ENCODE results near the gene SELENOT. TPM values are rescaled to one million over a fixed set of nuclear protein-coding genes. Genes with fewer than 3 reads are reported as not detected.

The SELENOT gene
- total and polyA plus RNA-seq, 2 donors (not counting 1 experiment from before 2014, with no cell fraction given): 130 to 347 TPM

DNA sequence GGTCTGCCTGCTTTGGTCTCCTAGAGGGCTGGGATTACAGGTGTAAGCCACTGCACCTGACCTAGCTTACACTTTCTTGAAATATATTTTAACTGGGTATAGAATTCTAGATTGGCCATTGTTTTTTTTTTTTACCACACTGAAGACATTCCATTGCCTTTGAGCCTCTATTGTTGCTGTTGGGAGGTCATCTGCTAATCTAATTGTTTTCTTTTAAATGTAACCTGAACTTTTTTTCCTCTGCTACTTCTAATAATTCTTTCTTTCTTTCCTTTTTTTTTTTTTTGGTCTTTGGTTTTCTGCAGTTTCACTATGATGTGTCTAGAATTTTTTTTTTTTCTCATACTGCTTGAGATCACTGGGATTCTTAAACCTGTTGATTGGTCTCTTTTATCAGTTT lies 72.5 kb downstream of the SELENOT start:
- no peak for TF ChIP-seq EZH2 (IDR thresholded peaks at IDR 0.05; ENCODE audit: low read length, missing control alignments)
- TF ChIP-seq, protein P1, sequence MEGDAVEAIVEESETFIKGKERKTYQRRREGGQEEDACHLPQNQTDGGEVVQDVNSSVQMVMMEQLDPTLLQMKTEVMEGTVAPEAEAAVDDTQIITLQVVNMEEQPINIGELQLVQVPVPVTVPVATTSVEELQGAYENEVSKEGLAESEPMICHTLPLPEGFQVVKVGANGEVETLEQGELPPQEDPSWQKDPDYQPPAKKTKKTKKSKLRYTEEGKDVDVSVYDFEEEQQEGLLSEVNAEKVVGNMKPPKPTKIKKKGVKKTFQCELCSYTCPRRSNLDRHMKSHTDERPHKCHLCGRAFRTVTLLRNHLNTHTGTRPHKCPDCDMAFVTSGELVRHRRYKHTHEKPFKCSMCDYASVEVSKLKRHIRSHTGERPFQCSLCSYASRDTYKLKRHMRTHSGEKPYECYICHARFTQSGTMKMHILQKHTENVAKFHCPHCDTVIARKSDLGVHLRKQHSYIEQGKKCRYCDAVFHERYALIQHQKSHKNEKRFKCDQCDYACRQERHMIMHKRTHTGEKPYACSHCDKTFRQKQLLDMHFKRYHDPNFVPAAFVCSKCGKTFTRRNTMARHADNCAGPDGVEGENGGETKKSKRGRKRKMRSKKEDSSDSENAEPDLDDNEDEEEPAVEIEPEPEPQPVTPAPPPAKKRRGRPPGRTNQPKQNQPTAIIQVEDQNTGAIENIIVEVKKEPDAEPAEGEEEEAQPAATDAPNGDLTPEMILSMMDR (conservative IDR thresholded peaks at IDR 0.05 in 1 of 2, IDR thresholded peaks at IDR 0.05 in 1 of 2; ENCODE audit: low read depth in 1 of 2, low read length in 2 of 2): no peak
- H4K20me1 ChIP-seq (ENCODE audit: control insufficient read depth, extremely low read depth, insufficient read depth, low read length): no peaks in the 10 kb centered on the region

More for the DNA sequence above, 72.5 kb downstream of the SELENOT start:
- Histone ChIP-seq H3K4me2 (ENCODE audit: extremely low read depth, insufficient read depth, low read length) (no peak overlapping the region), H3K9me3 (ENCODE audit: control insufficient read depth, insufficient read depth, low read depth, low read length) (no peaks in the 10 kb centered on the region), H2AFZ (ENCODE audit: low read length) (no peak overlapping the region), H3K27ac (ENCODE audit: insufficient read depth, low read length) (no peak overlapping the region), H3K9ac (ENCODE audit: insufficient read depth, low read length) (no peak overlapping the region), H3K4me1 (ENCODE audit: control insufficient read depth, extremely low read depth, insufficient read depth, low read length) (no peaks in the 10 kb centered on the region), H3K4me3 (replicated peaks in 1 of 4; ENCODE audit: control extremely low read depth in 1 of 4, insufficient read depth in 1 of 4, low read depth in 3 of 4, low read length in 4 of 4) (no peak overlapping the region), H3K36me3 (ENCODE audit: control insufficient read depth, insufficient read depth, low read length) (no peaks in the 10 kb centered on the region), H3K27me3 (ENCODE audit: control insufficient read depth, insufficient read depth, low read length) (no peaks in the 10 kb centered on the region), H3K79me2 (ENCODE audit: control insufficient read depth, insufficient read depth, low read length) (no peaks in the 10 kb centered on the region)
- no peak for DNase-seq (ENCODE audit: low read depth in 2 of 2)

Other genes starting within 250 kb of the SELENOT start
- gene TSC22D2, start 195.0 kb upstream of the SELENOT start, total RNA-seq: 10.3 and 23.6 TPM in 2 replicates
- 29.3 and 45.5 TPM in 2 replicates for gene TSC22D2, start 195.0 kb upstream of the SELENOT start, polyA plus RNA-seq
- 116 and 135 TPM in 2 replicates for gene SERP1, start 56.8 kb upstream of the SELENOT start, total RNA-seq
- gene SERP1, start 56.8 kb upstream of the SELENOT start, polyA plus RNA-seq: 82.9 and 105 TPM in 2 replicates
- gene EIF2A, start 56.5 kb upstream of the SELENOT start, total RNA-seq: 128 and 248 TPM in 2 replicates
- gene EIF2A, start 56.5 kb upstream of the SELENOT start, polyA plus RNA-seq: 167 and 208 TPM in 2 replicates
- under 0.01 TPM in 1 of 2 replicates, not detected in the other for gene ERICH6, start 100.6 kb downstream of the SELENOT start, total RNA-seq
- gene ERICH6, start 100.6 kb downstream of the SELENOT start, polyA plus RNA-seq: 0.10 TPM in 1 of 2 replicates, not detected in the other
- 28.9 and 31.1 TPM in 2 replicates for gene SIAH2, start 159.8 kb downstream of the SELENOT start, total RNA-seq
- 17.5 and 29.7 TPM in 2 replicates for gene SIAH2, start 159.8 kb downstream of the SELENOT start, polyA plus RNA-seq